ENCODE data around the gene NDUFA3.

NDUFA3 gene

GRCh38 chr19:54123682-54124081 lies 21.0 kb downstream of the NDUFA3 start:
- no peak for DNase-seq (ENCODE audit: low spot score)
- no peak for TF ChIP-seq CTCF (IDR thresholded peaks at IDR 0.05)
- no peak overlapping the region for H3K27ac ChIP-seq
- no peak overlapping the region for H3K4me3 ChIP-seq

GRCh38 chr19:54124393-54124792 lies 21.7 kb downstream of the NDUFA3 start:
- TF ChIP-seq CTCF (IDR thresholded peaks at IDR 0.05): no peak
- no peak for DNase-seq (ENCODE audit: low spot score)
- H3K4me3 ChIP-seq: no peak overlapping the region
- no peak overlapping the region for H3K27ac ChIP-seq

GRCh38 chr19:54125713-54126112 lies 23.1 kb downstream of the NDUFA3 start:
- H3K27ac ChIP-seq: no peak overlapping the region
- H3K4me3 ChIP-seq: no peak overlapping the region
- DNase-seq (ENCODE audit: low spot score): no peak
- TF ChIP-seq CTCF (IDR thresholded peaks at IDR 0.05): no peak

- DNase-seq (ENCODE audit: low spot score): no peak
- TF ChIP-seq CTCF (IDR thresholded peaks at IDR 0.05): no peak
- Histone ChIP-seq H3K4me3 (no peak overlapping the region), H3K27ac (no peak overlapping the region)
Measured at GRCh38 chr19:54127688-54128440, 25.2 kb downstream of the NDUFA3 start.

GRCh38 chr19:54128441-54128725 lies 25.7 kb downstream of the NDUFA3 start:
- DNase-seq (ENCODE audit: low spot score): no peak
- no peak for TF ChIP-seq CTCF (IDR thresholded peaks at IDR 0.05)

GRCh38 chr19:54128796-54129616 lies 26.4 kb downstream of the NDUFA3 start:
- no peak for TF ChIP-seq CTCF (IDR thresholded peaks at IDR 0.05)
- Histone ChIP-seq H3K4me3 (no peak overlapping the region), H3K27ac (no peak overlapping the region)
- no peak for DNase-seq (ENCODE audit: low spot score)

More at GRCh38 chr19:54128441-54128725, 25.7 kb downstream of the NDUFA3 start:
- H3K4me3 ChIP-seq: no peak overlapping the region
- no peak overlapping the region for H3K27ac ChIP-seq

- Histone ChIP-seq H3K27ac (no peak overlapping the region), H3K4me3 (no peak overlapping the region)
- TF ChIP-seq CTCF (IDR thresholded peaks at IDR 0.05): no peak
- no peak for DNase-seq (ENCODE audit: low spot score)
Measured at GRCh38 chr19:54129617-54129996, 27.0 kb downstream of the NDUFA3 start.

Measured in coronary artery (tissue), 2 donors.